HG02973 (cell line): Measurements from ENCODE around the gene CEP44.

Source experiments
- ATAC-seq: cut with Tn5 transposase; IDR thresholded peaks from one replicate; pipeline ENCODE4 v1.9.1; 2021; ENCODE audit warnings: moderate library complexity; ENCODE audit not compliant: unreplicated experiment

The CEP44 gene

GRCh38 chr4:174381440-174381800 is 97.7 kb downstream of the CEP44 start:
- no peak for ATAC-seq
